OCI-LY1 (cell line): ENCODE data around the gene ANLN.

Experiments used
- EZH2 ChIP-seq: fragments of 200-600 bp; sonication (generic), shearing (Covaris generic); IDR thresholded peaks from 2 replicates; pipeline ENCODE4 v1.8.0; 2017; ENCODE audit warnings: borderline replicate concordance, mixed run types, mild to moderate bottlenecking, antibody characterized with exemption, low read length, moderate library complexity, mixed read lengths
- TF ChIP-seq, protein P1 (sequence below): fragments of 200-600 bp; sonication (generic), shearing (Covaris generic); IDR thresholded peaks from 2 replicates; pipeline ENCODE4 v1.5.1; 2017; ENCODE audit warnings: mild to moderate bottlenecking, antibody characterized with exemption, low read length, moderate library complexity, mixed read lengths

DNA sequence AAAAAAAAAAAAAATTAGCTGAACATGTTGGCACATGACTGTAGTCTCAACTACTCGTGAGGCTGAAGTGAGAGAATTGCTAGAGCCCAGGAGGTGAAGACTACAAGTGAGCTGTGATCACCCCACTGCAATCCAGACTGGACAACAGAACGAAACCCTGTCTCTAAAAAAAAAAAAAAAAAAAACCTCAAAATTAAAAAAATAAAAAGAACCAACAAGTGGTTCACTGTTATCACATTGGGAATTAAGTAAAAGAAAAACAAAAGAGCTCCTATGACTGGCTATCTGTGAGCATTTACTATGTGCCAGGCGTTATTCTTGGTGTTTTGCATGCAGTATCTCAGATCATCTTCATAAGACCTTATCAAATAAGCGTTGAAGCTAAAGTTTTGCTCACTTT, 66.0 kb downstream of the ANLN start:
- TF ChIP-seq, protein P1, sequence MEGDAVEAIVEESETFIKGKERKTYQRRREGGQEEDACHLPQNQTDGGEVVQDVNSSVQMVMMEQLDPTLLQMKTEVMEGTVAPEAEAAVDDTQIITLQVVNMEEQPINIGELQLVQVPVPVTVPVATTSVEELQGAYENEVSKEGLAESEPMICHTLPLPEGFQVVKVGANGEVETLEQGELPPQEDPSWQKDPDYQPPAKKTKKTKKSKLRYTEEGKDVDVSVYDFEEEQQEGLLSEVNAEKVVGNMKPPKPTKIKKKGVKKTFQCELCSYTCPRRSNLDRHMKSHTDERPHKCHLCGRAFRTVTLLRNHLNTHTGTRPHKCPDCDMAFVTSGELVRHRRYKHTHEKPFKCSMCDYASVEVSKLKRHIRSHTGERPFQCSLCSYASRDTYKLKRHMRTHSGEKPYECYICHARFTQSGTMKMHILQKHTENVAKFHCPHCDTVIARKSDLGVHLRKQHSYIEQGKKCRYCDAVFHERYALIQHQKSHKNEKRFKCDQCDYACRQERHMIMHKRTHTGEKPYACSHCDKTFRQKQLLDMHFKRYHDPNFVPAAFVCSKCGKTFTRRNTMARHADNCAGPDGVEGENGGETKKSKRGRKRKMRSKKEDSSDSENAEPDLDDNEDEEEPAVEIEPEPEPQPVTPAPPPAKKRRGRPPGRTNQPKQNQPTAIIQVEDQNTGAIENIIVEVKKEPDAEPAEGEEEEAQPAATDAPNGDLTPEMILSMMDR, result no peak
- no peak for TF ChIP-seq EZH2
